Right lobe of liver (tissue), 4 donors: ENCODE measurements around the gene GRM5.

Experiments used
- POLR2A ChIP-seq: fragments of 450-650 bp; IDR thresholded peaks from one replicate; pipeline ENCODE4 v1.6.1; 2017; ENCODE audit warnings: antibody characterized with exemption, mild to moderate bottlenecking
- TF ChIP-seq, protein P1 (sequence below), 4 donors: fragments of 200-600 bp in 3 of 4; fragments of 450-650 bp in 1 of 4; IDR thresholded peaks; one replicate each; pipeline versions ENCODE4 v1.5.1 to v1.8.0; 2016 to 2022; ENCODE audit warnings: antibody characterized with exemption in 4 of 4, mild to moderate bottlenecking in 2 of 4
- donor health status: DM: no; HTN: no; CAD: no.
- donor health status: DM: no; HTN: no; CAD: no.
- donor health status: DM: no; HTN: yes; CAD: no.

DNA sequence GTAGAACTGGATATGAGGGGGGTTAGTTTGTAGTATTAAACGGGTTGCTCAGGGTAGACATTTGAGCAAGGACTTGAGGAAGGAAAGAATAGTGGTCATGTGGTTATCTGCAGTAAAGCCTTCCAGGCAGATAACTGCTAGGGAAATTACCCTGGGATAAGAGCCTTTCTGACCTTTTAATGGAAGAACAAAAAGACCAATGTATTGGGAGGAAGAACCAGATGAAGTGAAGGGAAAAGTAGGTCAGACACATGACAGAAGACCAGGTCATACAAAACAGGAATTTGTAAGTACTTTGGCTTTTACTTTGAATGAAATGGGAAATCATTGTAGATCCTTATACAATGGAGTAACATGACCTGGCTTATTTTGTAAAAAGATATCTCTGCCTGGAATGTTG is 486.3 kb downstream of the GRM5 start:
- TF ChIP-seq, protein P1, sequence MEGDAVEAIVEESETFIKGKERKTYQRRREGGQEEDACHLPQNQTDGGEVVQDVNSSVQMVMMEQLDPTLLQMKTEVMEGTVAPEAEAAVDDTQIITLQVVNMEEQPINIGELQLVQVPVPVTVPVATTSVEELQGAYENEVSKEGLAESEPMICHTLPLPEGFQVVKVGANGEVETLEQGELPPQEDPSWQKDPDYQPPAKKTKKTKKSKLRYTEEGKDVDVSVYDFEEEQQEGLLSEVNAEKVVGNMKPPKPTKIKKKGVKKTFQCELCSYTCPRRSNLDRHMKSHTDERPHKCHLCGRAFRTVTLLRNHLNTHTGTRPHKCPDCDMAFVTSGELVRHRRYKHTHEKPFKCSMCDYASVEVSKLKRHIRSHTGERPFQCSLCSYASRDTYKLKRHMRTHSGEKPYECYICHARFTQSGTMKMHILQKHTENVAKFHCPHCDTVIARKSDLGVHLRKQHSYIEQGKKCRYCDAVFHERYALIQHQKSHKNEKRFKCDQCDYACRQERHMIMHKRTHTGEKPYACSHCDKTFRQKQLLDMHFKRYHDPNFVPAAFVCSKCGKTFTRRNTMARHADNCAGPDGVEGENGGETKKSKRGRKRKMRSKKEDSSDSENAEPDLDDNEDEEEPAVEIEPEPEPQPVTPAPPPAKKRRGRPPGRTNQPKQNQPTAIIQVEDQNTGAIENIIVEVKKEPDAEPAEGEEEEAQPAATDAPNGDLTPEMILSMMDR (IDR thresholded peaks at IDR 0.05) = no peak
- no peak for TF ChIP-seq POLR2A
